Cortex of kidney (tissue), 1 donor: ENCODE measurements around the gene ADAM19.

ENCODE experiments used
- DNase-seq: peaks from one replicate; lab custom pipeline; 2025; lab: John Stamatoyannopoulos, UW

ADAM19 gene

GRCh38 chr5:157562111-157562581, 13.4 kb downstream of the ADAM19 start:
- no peak for DNase-seq

DNA sequence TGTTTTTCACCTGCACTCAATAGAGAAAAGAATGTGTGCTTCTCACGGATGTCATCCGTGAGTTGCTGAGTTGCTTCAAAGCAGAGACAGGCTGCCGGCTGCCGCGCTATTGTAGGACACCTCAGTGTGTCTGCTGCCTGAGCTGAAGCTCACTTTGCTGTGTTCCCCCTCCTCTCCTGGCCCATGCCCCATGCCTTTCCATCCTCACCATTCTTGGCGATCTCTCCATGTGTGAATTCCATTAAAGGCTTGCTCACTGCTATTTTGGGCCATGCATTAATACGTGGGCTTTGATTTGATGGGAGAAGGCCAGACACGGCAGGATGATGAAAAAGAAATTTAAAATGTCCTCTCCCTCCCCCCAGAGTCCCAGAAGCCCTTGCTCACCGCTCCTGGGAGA, 14.5 kb downstream of the ADAM19 start:
- DNase-seq, result no peak

DNA sequence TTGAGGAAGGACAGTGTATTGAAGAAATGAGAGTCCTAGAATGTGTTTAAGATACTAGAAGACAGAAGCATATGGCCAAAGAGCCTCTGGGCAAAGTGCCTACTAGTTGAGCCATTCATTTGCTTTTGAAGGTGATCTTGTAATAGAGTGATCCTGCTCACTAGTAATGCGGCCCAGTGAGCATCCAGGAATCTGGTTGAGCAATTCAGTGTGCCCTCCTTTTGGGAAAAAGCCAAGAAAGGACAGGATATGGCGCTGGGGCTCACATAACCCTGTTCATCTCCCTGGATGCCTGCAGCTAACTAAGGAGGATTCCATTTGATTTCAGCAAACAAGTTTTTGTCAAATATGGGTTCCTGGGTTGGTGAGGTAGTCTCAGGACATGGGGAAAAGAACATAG, 16.3 kb downstream of the ADAM19 start:
- DNase-seq, result no peak

DNA sequence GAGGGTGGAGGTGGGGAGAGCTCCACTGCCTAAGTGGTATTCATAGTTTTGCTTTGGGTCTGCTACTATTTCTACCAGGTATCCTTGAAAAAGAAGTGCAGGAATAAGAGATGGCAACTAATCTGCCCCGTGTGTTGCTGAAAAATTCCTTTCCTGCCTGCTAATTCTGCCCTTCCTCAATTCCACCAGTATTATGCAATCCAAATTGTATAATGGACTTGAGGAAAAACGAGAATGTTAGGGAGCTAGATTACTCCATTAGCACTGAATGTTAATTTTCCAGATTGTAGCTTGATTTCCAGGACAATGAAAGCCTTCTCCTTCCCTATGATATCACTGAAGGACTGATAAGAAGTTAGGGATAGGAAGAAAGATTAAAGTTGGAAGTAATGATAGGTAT, 16.9 kb downstream of the ADAM19 start:
- DNase-seq, result no peak

- no peak for DNase-seq
These were observed 17.5 kb downstream of the ADAM19 start for GRCh38 chr5:157558041-157558595.

DNA sequence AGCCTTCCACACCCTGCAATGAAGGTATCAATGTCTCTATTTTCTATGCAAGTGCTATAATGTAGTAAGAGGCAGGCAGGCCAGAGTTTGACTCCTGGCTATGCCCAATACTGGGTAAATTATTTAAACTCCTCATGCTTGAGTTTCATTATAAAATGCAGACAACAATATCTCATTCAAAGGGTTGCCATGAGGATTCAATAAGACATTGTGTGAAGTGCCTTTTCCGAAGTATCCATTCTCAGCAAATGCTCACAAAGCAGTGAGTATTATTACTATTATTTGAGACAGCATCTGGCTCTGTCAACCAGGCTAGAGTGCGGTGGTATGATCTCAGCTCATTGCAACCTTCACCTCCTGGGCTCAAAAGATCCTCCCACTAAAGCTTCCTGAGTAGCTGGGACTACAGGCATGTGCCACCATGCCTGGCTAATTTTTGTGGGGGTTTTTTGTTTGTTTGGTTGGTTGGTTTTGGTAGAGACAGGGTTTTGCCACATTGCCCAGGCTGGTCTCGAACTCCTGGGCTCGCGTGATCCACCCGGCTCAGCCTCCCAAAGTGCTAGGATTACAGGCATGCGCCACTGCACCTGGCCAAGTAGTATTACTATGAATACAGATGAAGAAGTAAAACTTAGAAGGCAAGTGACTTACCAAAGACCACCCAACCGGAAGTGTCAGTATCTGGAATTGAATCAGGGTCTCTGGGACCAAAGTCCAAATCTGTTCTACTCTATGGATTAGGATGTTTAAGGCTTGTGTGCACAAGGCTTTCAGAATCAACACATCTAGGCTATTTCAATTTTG, 18.8 kb downstream of the ADAM19 start:
- DNase-seq, result no peak

GRCh38 chr5:157555037-157555640, 20.4 kb downstream of the ADAM19 start:
- DNase-seq, result no peak

DNA sequence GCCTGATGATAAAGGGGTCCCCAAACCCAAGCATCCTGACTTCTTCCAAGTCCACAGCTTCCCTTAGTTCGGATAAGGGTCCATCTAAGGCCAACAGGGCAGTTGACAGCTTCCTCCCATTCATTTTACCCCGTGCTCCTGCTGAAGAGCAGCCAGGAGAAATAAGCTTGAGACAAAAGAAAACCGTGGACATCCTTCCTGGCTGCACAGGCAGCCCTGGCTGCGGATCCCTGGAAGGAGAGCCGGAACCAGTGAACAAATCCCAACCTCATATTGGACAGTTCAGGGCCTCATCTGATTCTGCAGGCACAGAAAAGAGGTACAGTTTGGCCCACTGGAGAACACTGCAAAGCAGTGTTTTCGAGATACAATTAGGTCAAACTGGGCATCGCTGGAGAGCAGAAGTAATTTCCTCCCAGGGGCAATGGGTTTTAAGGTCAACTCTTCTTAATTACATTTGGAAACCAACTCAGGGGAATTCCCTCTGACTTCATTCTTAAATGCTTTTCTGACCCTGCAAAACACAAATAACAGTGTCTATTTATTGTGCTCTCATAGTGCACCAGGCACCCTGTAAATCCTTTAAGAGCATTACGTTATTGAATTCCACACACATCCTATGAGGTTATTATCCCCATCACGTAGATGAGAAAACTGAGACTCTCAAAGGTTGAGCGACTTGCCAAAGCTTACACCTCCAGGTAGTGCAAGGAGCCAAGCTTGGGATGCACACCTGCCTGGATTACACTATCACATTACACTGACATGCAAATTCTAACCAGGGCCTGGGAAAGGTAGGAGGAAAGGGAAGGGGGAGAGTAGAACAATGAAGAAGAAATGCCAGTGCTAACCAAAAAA, 21.2 kb downstream of the ADAM19 start:
- DNase-seq, result no peak

DNA sequence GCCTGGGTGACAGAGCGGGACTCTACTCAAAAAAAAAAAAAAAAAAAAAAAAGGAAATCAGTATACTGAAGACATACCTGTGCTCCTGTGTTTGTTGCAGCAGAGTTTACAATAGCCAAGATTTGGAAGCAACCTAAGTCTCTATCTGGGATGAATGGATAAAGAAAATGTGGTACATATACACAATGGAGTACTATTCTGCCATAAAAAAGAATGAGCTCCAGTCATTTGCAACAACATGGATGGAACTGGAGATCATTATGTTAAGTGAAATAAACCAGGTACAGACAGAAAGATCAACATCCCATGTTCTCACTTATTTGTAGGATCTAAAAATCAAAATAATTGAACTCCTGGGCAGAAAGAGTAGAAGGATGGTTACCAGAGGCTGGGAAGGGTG, 22.9 kb downstream of the ADAM19 start:
- DNase-seq, result no peak

- no peak for DNase-seq
These were observed 24.9 kb downstream of the ADAM19 start for GRCh38 chr5:157550663-157551062.

DNA sequence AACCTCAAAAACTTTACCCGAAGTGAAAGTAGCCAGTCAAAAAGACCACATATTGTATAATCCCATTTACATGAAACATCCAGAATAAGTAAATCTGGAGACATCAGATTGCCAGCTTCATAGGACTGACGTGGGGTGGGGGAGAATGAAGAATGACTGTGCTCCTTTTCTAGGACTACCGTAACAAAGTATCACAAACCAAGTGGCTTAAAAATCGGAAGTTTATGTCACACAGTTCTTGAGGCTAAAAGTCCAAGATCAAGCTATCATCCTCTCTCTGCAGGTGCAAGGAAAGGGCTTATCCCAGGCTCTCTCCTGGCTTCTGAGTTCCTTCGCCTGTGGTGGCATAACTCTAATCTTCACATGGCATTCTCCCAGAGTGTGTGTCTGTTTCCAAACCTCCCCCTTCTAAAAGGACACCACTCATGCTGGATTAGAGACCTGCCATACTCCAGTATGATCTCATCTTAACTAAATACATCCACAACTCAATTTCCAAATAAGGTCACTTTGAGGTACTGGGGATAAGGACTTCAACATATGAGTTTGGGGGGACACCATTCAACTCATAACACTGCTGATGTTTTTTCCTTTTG, 25.5 kb downstream of the ADAM19 start:
- no peak for DNase-seq

- DNase-seq, result no peak
These were observed 26.3 kb downstream of the ADAM19 start for GRCh38 chr5:157549283-157549629.

DNA sequence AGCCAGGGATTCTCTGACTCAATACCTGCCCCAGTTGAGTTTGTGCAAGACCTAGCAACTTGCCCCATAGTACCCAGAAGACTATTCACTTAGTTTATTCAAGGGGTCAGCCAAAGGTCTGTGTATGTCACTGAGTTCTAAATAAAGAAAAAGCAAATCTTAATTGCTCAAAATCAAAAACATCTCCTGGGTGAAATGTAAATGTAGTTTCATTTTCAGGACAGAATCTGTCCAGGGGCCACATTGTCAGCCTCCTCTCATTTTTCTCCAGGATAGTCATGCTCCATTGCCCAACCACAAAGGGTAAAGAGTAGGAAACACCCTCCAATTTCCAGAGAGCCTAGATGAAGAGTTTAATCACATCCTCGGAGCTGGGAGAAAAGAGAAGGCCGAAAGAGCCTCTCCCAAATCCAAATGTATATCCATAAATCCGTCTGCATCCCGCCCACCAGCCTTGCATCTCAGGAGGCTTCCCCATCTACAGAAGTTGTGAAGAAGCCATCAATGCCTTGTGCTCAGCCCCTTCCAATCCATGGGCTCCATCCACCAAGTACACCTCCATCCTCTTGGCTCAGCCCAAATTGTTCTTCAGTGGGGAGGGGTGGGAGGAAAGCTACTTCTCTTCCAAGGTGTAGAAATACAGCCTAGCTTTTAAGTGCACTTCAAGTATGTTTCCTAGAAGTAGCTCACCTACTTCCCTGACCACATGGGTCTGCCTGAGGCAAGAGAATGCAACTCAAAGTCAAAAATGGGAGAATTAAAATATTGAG, 26.9 kb downstream of the ADAM19 start:
- DNase-seq, result no peak

- no peak for DNase-seq
These were observed 27.5 kb downstream of the ADAM19 start for GRCh38 chr5:157547941-157548512.

GRCh38 chr5:157546456-157547100, 29.0 kb downstream of the ADAM19 start:
- DNase-seq, result no peak

GRCh38 chr5:157545610-157546310, 29.8 kb downstream of the ADAM19 start:
- DNase-seq, result no peak

- DNase-seq, result no peak
These were observed 31.0 kb downstream of the ADAM19 start for GRCh38 chr5:157544623-157544989.

- DNase-seq, result no peak
These were observed 31.6 kb downstream of the ADAM19 start for GRCh38 chr5:157543825-157544622.
